Peyer's patch (tissue), 4 donors: Measurements from ENCODE around the gene SLC13A2. TPM values are rescaled to one million over a fixed set of nuclear protein-coding genes. Genes with fewer than 3 reads are reported as not detected.

ENCODE experiments used
- DNase-seq, 3 donors: peaks; one replicate each; pipeline ENCODE4 v3.0.0-alpha.2; 2017 to 2019
- H3K27ac ChIP-seq, 4 donors: fragments of 200-600 bp; sonication (generic); one replicate each; pipeline ENCODE4 v1.5.1; 2016 to 2019
- H3K27me3 ChIP-seq, 2 donors: fragments of 200-600 bp; sonication (generic); one replicate each; pipeline ENCODE4 v1.5.1; 2019
- H3K36me3 ChIP-seq, 3 donors: fragments of 200-600 bp; sonication (generic); one replicate each; pipeline ENCODE4 v1.5.1; 2016 to 2019
- H3K4me1 ChIP-seq, 4 donors: fragments of 200-600 bp; sonication (generic); one replicate each; pipeline ENCODE4 v1.5.1; 2016 to 2019
- H3K4me3 ChIP-seq, 4 donors: fragments of 200-600 bp; sonication (generic); 1 replicate in 3 of 4; 2 replicates in 1 of 4; pipeline ENCODE4 v1.5.1; 2016 to 2019; ENCODE audit warnings: mild to moderate bottlenecking in 1 of 4
- H3K9me3 ChIP-seq, 4 donors: fragments of 200-600 bp; sonication (generic); one replicate each; pipeline ENCODE4 v1.5.1; 2016 to 2019; ENCODE audit warnings: mild to moderate bottlenecking in 1 of 4
- CTCF ChIP-seq, 6 experiments: fragments of 450-650 bp in 4 of 6; fragments of 200-600 bp in 2 of 6; sonication (generic) in 1 of 6; IDR thresholded peaks; one replicate each; pipeline ENCODE4 v1.5.1; 2017 to 2019; ENCODE audit warnings: antibody characterized with exemption in 6 of 6, mild to moderate bottlenecking in 3 of 6, moderate library complexity in 1 of 6
- POLR2A ChIP-seq, 2 donors: fragments of 450-650 bp; IDR thresholded peaks; one replicate each; pipeline ENCODE4 v1.5.1; 2017; ENCODE audit warnings: antibody characterized with exemption in 2 of 2, mild to moderate bottlenecking in 2 of 2, moderate library complexity in 2 of 2
- total RNA-seq, 4 donors: library from RNA; depleted of rRNA; stranded (reverse); fragments of >200 nt; gene quantifications; one replicate each; pipeline ENCODE4 v1.1.0, GENCODE V29; 2016

SLC13A2 gene
- total RNA-seq, 4 donors from 2014 or later, result 11.6 to 612 (median 544) TPM

- Histone ChIP-seq H3K9me3 (no peaks in the 10 kb centered on the region), H3K4me3 (no peak overlapping the region), H3K27ac (no peak overlapping the region), H3K27me3 (no peaks in the 10 kb centered on the region), H3K36me3 (no peaks in the 10 kb centered on the region), H3K4me1 (peaks cover 0 to 12% (median 0%) of the 10 kb centered on the region in 4 donors)
- DNase-seq, result no peak
- TF ChIP-seq POLR2A (IDR thresholded peaks at IDR 0.05), result no peak
- TF ChIP-seq CTCF (IDR thresholded peaks at IDR 0.05), result no peak
These were observed 50.4 kb downstream of the SLC13A2 start for GRCh38 chr17:28523876-28524275.

- no peak overlapping the region for H3K4me3 ChIP-seq
- no peaks in the 10 kb centered on the region for H3K9me3 ChIP-seq
- H3K4me1 ChIP-seq, result peaks cover 0 to 12% (median 0%) of the 10 kb centered on the region in 4 donors
- no peak overlapping the region for H3K27ac ChIP-seq
- no peaks in the 10 kb centered on the region for H3K36me3 ChIP-seq
- H3K27me3 ChIP-seq, result no peaks in the 10 kb centered on the region
- DNase-seq, result no peak
- no peak for TF ChIP-seq POLR2A (IDR thresholded peaks at IDR 0.05)
- no peak for TF ChIP-seq CTCF (IDR thresholded peaks at IDR 0.05)
These were observed 51.3 kb downstream of the SLC13A2 start for GRCh38 chr17:28524476-28525424.

GRCh38 chr17:28526381-28526780 is 52.9 kb downstream of the SLC13A2 start:
- H3K27me3 ChIP-seq, result no peaks in the 10 kb centered on the region
- no peak overlapping the region for H3K4me3 ChIP-seq
- no peak overlapping the region for H3K27ac ChIP-seq
- no peaks in the 10 kb centered on the region for H3K36me3 ChIP-seq
- H3K4me1 ChIP-seq, result peaks cover 0 to 12% (median 0%) of the 10 kb centered on the region in 4 donors
- DNase-seq, result no peak
- no peaks in the 10 kb centered on the region for H3K9me3 ChIP-seq
- no peak for TF ChIP-seq CTCF (IDR thresholded peaks at IDR 0.05)
- TF ChIP-seq POLR2A (IDR thresholded peaks at IDR 0.05), result no peak

GRCh38 chr17:28527181-28527681 is 53.8 kb downstream of the SLC13A2 start:
- no peak for DNase-seq
- no peak overlapping the region for H3K27ac ChIP-seq
- H3K36me3 ChIP-seq, result no peaks in the 10 kb centered on the region

GRCh38 chr17:28527859-28528258 is 54.4 kb downstream of the SLC13A2 start:
- DNase-seq, result no peak
- Histone ChIP-seq H3K27ac (no peak overlapping the region), H3K4me1 (peaks cover 0 to 12% (median 0%) of the 10 kb centered on the region in 4 donors), H3K27me3 (no peaks in the 10 kb centered on the region), H3K9me3 (no peaks in the 10 kb centered on the region), H3K36me3 (no peaks in the 10 kb centered on the region), H3K4me3 (no peak overlapping the region)
- TF ChIP-seq POLR2A (IDR thresholded peaks at IDR 0.05), result no peak
- TF ChIP-seq CTCF (IDR thresholded peaks at IDR 0.05), result no peak

More at GRCh38 chr17:28527181-28527681, 53.8 kb downstream of the SLC13A2 start:
- TF ChIP-seq POLR2A (IDR thresholded peaks at IDR 0.05) (no peak), CTCF (IDR thresholded peaks at IDR 0.05) (no peak)
- H3K9me3 ChIP-seq, result no peaks in the 10 kb centered on the region
- H3K4me1 ChIP-seq, result peaks cover 0 to 12% (median 0%) of the 10 kb centered on the region in 4 donors
- no peaks in the 10 kb centered on the region for H3K27me3 ChIP-seq
- H3K4me3 ChIP-seq, result no peak overlapping the region
